Left forelimb (tissue), 1 donor: Measurements from ENCODE around the gene VPS45.
"Not testable (repeated sequence)": the region's sequence is repeated elsewhere in the genome, so short reads cannot be mapped to it uniquely, and the experiment has no call there.

Experiments used
- DNase-seq: peaks from one replicate; pipeline ENCODE4 v3.0.0-alpha.2; 2018; ENCODE audit warnings: low spot score

The VPS45 gene

GRCh38 chr1:150159550-150159949, 92.0 kb downstream of the VPS45 start:
- DNase-seq: no peak

DNA sequence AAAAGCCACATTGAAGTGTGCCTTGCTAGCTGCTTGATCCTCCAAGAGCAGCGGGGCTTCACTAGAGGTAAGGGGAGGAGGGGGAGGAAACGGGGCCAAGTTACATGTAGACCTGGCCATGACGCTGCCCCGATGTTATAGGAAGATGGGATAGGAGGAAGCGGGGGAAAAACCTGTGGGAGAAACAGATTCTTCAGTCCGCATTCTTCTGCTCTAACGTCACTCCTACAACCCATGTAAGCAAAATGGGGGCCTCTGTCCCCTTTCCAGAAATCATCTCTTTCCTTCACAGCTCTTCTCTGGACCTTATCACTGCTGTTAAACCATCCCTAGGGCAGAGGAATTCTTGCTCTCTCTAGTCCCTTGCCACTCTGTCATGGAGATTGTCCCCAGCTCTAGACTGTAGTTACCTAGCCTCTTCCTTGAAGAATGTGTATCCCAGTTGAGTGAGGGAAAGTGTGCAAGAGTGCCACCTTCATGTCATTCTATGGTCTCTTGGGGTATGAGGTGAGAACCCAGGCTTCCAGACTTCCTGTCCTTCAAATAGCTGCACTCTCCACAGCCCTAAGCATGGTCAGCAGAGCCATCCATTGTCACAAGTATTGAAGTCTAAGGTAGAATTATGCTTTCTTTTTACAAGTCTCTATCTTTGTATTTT, 93.5 kb downstream of the VPS45 start:
- no peak for DNase-seq

DNA sequence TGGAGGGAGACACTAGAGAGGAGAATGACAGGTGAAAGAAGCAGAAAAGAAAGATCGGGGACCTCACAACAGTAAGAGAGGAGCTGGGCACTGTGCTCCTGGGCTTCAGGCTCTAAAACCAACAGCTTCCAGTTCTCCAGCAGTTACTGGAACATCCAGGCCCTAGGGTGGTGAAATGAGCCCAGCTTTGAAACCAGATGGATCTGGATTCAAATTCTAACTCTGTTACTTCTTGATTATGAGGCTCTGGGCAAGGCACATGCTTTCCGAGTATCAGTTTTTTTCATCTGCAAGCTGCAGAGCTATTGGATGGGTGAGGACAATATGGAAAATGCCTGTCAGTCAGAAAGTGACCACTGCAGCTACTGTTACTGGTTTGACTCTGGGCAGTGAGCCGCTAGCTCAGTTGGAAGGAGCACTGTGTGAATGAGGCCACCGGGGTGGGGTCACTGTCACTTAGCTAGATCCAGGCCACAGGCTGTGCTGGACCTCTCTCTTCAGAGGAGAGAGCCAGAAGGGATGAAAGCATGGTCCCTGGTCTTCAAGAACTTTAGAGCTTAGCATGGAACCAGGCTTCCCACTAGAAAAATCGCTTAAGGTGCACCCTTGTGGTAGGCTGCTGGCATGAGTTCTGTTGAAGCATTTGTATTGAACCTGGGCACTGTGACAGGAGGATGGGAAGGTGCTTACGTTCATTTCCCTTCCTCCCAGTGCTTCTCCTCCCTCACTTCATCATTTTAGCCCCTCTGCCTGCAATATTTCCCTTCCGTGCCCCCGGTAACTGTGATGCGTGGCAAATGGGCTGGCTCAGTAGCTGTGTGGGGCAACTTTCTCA, 94.4 kb downstream of the VPS45 start:
- DNase-seq: no peak

- no peak for DNase-seq
Observed at GRCh38 chr1:150162582-150162861, 94.9 kb downstream of the VPS45 start.

GRCh38 chr1:150162862-150163706, 95.5 kb downstream of the VPS45 start:
- peak; percentile 86 for DNase-seq

DNA sequence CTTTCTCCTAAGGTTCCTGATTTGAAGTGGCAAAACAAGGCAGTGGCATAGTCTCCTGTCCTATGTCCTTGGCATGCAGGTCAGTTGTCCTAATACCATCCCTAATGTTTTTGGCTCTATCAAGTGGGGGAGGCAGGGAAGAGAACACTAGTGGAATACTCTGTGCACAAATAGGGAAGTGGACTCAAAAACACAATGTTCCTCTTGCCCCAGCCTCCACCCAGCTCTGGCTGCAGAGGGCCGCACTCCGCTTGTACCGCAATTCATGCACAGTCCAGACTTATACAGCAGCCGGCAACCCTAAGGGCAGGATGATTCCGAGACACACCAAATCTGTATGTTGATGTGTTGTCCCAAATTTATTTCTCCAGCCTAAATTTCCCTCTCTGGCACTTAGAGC, 96.6 kb downstream of the VPS45 start:
- no peak for DNase-seq

- no peak for DNase-seq
Observed at GRCh38 chr1:150164779-150165178, 97.2 kb downstream of the VPS45 start.

GRCh38 chr1:150165622-150166612, 98.3 kb downstream of the VPS45 start:
- no peak for DNase-seq

- peak; percentile 74 for DNase-seq
Observed at GRCh38 chr1:150168960-150169601, 101.5 kb downstream of the VPS45 start.

DNA sequence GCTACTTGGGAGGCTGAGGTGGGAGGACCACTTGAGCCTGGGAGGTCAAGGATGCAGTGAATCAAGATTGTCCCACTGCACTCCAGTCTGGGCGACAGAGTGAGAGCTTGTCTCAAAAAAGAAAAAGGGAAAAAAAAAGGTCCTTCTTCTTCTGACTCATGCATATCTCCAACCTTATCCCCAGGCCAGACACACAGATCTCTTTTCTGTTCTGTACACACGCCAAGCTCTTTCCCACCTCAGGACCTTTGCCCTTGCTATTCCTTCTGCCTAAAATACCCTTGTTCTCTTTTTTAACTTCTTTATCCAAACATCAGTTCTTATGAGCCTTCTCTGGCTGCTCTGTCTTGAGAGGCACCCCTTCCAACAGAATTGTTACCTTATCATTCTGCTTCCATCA, 104.2 kb downstream of the VPS45 start:
- no peak for DNase-seq

- DNase-seq: no peak
Observed at GRCh38 chr1:150173141-150173585, 105.6 kb downstream of the VPS45 start.

- no peak for DNase-seq
Observed at GRCh38 chr1:150176593-150176992, 109.0 kb downstream of the VPS45 start.

- no peak for DNase-seq
Observed at GRCh38 chr1:150178548-150178947, 111.0 kb downstream of the VPS45 start.

GRCh38 chr1:150179867-150180266, 112.3 kb downstream of the VPS45 start:
- DNase-seq: no peak

DNA sequence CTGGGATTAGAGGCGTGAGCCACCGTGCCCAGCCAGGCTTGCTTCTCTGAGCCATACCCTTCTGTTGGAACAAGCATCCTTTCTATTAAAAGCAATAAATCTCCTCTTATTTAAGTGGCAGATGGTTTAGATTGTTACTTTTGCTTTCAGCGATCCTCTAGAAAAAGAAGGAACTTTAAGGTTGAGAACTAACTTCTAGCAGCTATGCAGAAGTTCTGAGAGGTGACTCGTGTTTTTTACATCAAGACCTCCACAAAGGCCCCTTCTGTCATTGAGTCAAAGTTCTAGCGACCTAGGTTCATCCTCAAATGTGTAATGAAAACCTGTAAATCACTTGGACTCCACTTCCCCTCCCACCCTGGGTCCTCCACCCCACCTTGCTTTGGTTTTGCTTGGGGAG, 112.9 kb downstream of the VPS45 start:
- no peak for DNase-seq

GRCh38 chr1:150182247-150182646, 114.7 kb downstream of the VPS45 start:
- DNase-seq: no peak

DNA sequence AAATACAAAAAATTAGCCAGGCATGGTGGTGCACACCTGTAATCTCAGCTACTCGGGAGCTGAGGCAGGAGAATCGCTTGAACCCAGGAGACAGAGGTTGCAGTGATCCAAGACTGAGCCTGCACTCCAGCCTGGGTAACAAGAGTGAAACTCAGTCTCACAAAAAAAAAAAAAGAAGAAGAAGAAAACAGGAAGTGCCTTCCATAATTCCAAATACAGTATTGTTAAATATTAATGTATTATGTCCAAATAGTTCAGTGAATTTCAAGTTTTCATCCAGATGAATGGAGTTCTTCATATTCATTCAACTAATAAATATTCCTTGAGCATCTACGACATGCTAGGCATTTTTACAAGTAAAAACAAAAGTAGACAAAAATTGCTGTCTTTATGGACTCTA, 115.5 kb downstream of the VPS45 start:
- no peak for DNase-seq

- no peak for DNase-seq
Observed at GRCh38 chr1:150185481-150185880, 117.9 kb downstream of the VPS45 start.

DNA sequence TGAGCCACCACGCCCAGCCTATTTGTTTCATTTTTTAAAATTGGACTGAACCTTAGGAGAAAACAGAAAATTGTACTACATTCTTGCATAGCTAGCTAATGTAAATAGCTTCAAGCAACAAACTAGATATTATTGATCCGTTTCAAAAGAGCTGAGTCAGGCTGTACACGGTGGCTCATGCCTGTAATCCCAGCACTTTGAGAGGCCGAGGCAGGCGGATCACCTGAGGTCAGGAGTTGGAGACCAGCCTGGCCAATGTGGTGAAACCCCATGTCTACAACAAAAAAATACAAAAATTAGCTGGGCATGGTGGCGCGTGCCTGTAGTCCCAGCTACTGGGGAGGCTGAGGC, 118.8 kb downstream of the VPS45 start:
- DNase-seq: not testable (repeated sequence)

- no peak for DNase-seq
Observed at GRCh38 chr1:150186789-150187559, 119.4 kb downstream of the VPS45 start.
